Muscle layer of duodenum (tissue), 2 donors: ENCODE results near the gene ZNF556.
A peak's percentile ranks its signal among the peaks of the same experiment; 100 is the strongest.

ENCODE experiments used
- H3K27ac ChIP-seq: one replicate; pipeline ENCODE4 v1.7.0; 2013; ENCODE audit warnings: mild to moderate bottlenecking, low read length
- H3K27me3 ChIP-seq: one replicate; pipeline ENCODE4 v1.7.0; 2013; ENCODE audit warnings: low read depth, mild to moderate bottlenecking, control low read depth, low read length
- H3K36me3 ChIP-seq, 2 donors: one replicate each; pipeline ENCODE4 v1.7.0; 2013; ENCODE audit warnings: low read length in 2 of 2, control low read depth in 1 of 2, mild to moderate bottlenecking in 1 of 2; ENCODE audit not compliant: insufficient read depth in 2 of 2, control insufficient read depth in 1 of 2
- H3K4me1 ChIP-seq, 2 donors: one replicate each; pipeline ENCODE4 v1.7.0; 2013; ENCODE audit warnings: low read length in 2 of 2, mild to moderate bottlenecking in 2 of 2, control low read depth in 1 of 2, moderate library complexity in 1 of 2; ENCODE audit not compliant: insufficient read depth in 2 of 2, control insufficient read depth in 1 of 2
- H3K4me3 ChIP-seq, 2 donors: one replicate each; pipeline ENCODE4 v1.7.0; 2013; ENCODE audit warnings: low read length in 2 of 2, low read depth in 1 of 2, mild to moderate bottlenecking in 1 of 2
- H3K9me3 ChIP-seq, 2 donors: one replicate each; pipeline ENCODE4 v1.7.0; 2013; ENCODE audit warnings: low read length in 2 of 2, control low read depth in 1 of 2, mild to moderate bottlenecking in 1 of 2; ENCODE audit not compliant: control insufficient read depth in 1 of 2
- donor health status: healthy.

The ZNF556 gene

GRCh38 chr19:2917275-2918184, 50.4 kb downstream of the ZNF556 start:
- H3K36me3 ChIP-seq: peaks cover 20 to 34% of the 10 kb centered on the region in 2 donors
- peak overlapping the region in 1 of 2 donors; percentile 3 for H3K4me3 ChIP-seq
- H3K27me3 ChIP-seq: no peaks in the 10 kb centered on the region
- no peak overlapping the region for H3K27ac ChIP-seq
- peaks cover 0 to 15% of the 10 kb centered on the region in 2 donors for H3K9me3 ChIP-seq
- H3K4me1 ChIP-seq: no peaks in the 10 kb centered on the region

- Histone ChIP-seq H3K4me3 (no peak overlapping the region), H3K27ac (no peak overlapping the region), H3K36me3 (peaks cover 3 to 4% of the 10 kb centered on the region in 2 donors), H3K4me1 (no peaks in the 10 kb centered on the region), H3K9me3 (peaks cover 0 to 1% of the 10 kb centered on the region in 2 donors), H3K27me3 (no peaks in the 10 kb centered on the region)
Observed at GRCh38 chr19:2922987-2923386, 55.9 kb downstream of the ZNF556 start.

GRCh38 chr19:2923510-2923909, 56.4 kb downstream of the ZNF556 start:
- H3K4me3 ChIP-seq: no peak overlapping the region
- no peaks in the 10 kb centered on the region for H3K9me3 ChIP-seq
- no peaks in the 10 kb centered on the region for H3K36me3 ChIP-seq
- no peaks in the 10 kb centered on the region for H3K4me1 ChIP-seq
- H3K27me3 ChIP-seq: no peaks in the 10 kb centered on the region
- no peak overlapping the region for H3K27ac ChIP-seq

GRCh38 chr19:2926341-2927031, 59.4 kb downstream of the ZNF556 start:
- Histone ChIP-seq H3K27me3 (no peaks in the 10 kb centered on the region), H3K4me1 (no peaks in the 10 kb centered on the region), H3K36me3 (peaks cover 0 to 8% of the 10 kb centered on the region in 2 donors), H3K27ac (no peak overlapping the region), H3K4me3 (no peak overlapping the region), H3K9me3 (peaks cover 0 to 7% of the 10 kb centered on the region in 2 donors)

- Histone ChIP-seq H3K9me3 (peaks cover 0 to 7% of the 10 kb centered on the region in 2 donors), H3K4me3 (no peak overlapping the region), H3K4me1 (no peaks in the 10 kb centered on the region), H3K27me3 (no peaks in the 10 kb centered on the region), H3K36me3 (peaks cover 0 to 14% of the 10 kb centered on the region in 2 donors), H3K27ac (no peak overlapping the region)
Observed at GRCh38 chr19:2927032-2927430, 59.9 kb downstream of the ZNF556 start.
